PC-3 (cell line): ENCODE measurements around the gene ZNF785.

Experiments
- CTCF ChIP-seq: fragments of 300-600 bp; sonication (generic); conservative IDR thresholded peaks from 2 replicates; pipeline ENCODE4 v1.5.1; 2017; ENCODE audit warnings: antibody characterized with exemption, low read depth, mild to moderate bottlenecking, low read length
- EZH2 ChIP-seq: fragments of 300-600 bp; sonication (generic); IDR thresholded peaks from one replicate; pipeline ENCODE4 v1.6.1; 2017; ENCODE audit warnings: antibody characterized with exemption, mild to moderate bottlenecking, low read length; ENCODE audit not compliant: unreplicated experiment
- EZH2phosphoT487 ChIP-seq: fragments of 300-600 bp; sonication (generic); IDR thresholded peaks from 2 replicates; pipeline ENCODE4 v1.6.1; 2018; ENCODE audit warnings: mild to moderate bottlenecking, antibody characterized with exemption, low read length, borderline replicate concordance

GRCh38 chr16:30565526-30565925 is 20.0 kb downstream of the ZNF785 start:
- TF ChIP-seq CTCF (no peak), EZH2 (no peak), EZH2phosphoT487 (no peak)
